ENCODE measurements around the gene AP1G2.
A peak's percentile ranks its signal among the peaks of the same experiment; 100 is the strongest.

AP1G2 gene

GRCh38 chr14:23550131-23550811 is 17.3 kb downstream of the AP1G2 start:
- Histone ChIP-seq H3K4me3 (peak overlapping the region; percentile 93), H3K9me3 (ENCODE audit: low read depth, low read length) (no peaks in the 10 kb centered on the region), H3K27ac (no peak overlapping the region), H3K36me3 (ENCODE audit: insufficient read depth, low read length) (no peaks in the 10 kb centered on the region), H3K9ac (ENCODE audit: insufficient read length) (peak overlapping the region; percentile 74)
- TF ChIP-seq FOXP2 (optimal IDR thresholded peaks at IDR 0.05; ENCODE audit: control extremely low read depth, extremely low read length, insufficient read depth), result no peak
- TF ChIP-seq POLR2AphosphoS5 (IDR thresholded peaks at IDR 0.05; ENCODE audit: borderline replicate concordance, low read depth, low read length), result no peak
- no peak for TF ChIP-seq EZH2 (IDR thresholded peaks at IDR 0.05)
- DNase-seq (ENCODE audit: low read depth, low spot score), result no peak

GRCh38 chr14:23548351-23549318 is 19.0 kb downstream of the AP1G2 start:
- Histone ChIP-seq H3K27ac (no peak overlapping the region), H3K9me3 (ENCODE audit: low read depth, low read length) (no peaks in the 10 kb centered on the region), H3K4me3 (no peak overlapping the region), H3K36me3 (ENCODE audit: insufficient read depth, low read length) (no peaks in the 10 kb centered on the region), H3K9ac (ENCODE audit: insufficient read length) (no peak overlapping the region)
- TF ChIP-seq POLR2AphosphoS5 (IDR thresholded peaks at IDR 0.05; ENCODE audit: borderline replicate concordance, low read depth, low read length) (no peak), FOXP2 (optimal IDR thresholded peaks at IDR 0.05; ENCODE audit: control extremely low read depth, extremely low read length, insufficient read depth) (no peak), EZH2 (IDR thresholded peaks at IDR 0.05) (no peak)
- DNase-seq (ENCODE audit: low read depth, low spot score), result no peak

DNA sequence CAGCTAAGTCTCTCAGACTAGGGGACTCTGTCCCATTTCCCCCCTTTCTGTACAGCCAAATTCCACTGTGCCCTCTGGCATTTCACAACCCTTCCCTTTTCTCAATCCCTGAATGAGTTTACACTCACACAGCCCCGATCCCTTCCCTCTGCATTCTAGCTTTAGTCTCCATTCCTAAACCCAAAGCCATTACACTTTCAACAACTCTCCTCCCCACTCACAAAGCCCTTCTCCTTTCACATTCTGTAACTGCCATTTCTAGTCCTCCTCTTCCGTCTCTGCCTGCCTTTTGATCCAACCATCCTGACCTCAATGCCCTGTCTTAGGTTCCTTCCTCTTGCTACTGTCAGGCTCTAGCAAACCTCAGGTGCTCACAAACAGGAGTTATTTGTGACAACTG is 19.7 kb downstream of the AP1G2 start:
- H3K36me3 ChIP-seq (ENCODE audit: insufficient read depth, low read length), result no peaks in the 10 kb centered on the region
- H3K4me3 ChIP-seq, result no peak overlapping the region
- DNase-seq (ENCODE audit: low read depth, low spot score), result no peak
- no peaks in the 10 kb centered on the region for H3K9me3 ChIP-seq (ENCODE audit: low read depth, low read length)
- TF ChIP-seq EZH2 (IDR thresholded peaks at IDR 0.05) (no peak), FOXP2 (optimal IDR thresholded peaks at IDR 0.05; ENCODE audit: control extremely low read depth, extremely low read length, insufficient read depth) (no peak), POLR2AphosphoS5 (IDR thresholded peaks at IDR 0.05; ENCODE audit: borderline replicate concordance, low read depth, low read length) (no peak)
- H3K27ac ChIP-seq, result no peak overlapping the region
- no peak overlapping the region for H3K9ac ChIP-seq (ENCODE audit: insufficient read length)

GRCh38 chr14:23546450-23547035 is 21.0 kb downstream of the AP1G2 start:
- Histone ChIP-seq H3K9me3 (ENCODE audit: low read depth, low read length) (no peaks in the 10 kb centered on the region), H3K4me3 (no peak overlapping the region), H3K9ac (ENCODE audit: insufficient read length) (no peak overlapping the region), H3K27ac (no peak overlapping the region), H3K36me3 (ENCODE audit: insufficient read depth, low read length) (no peaks in the 10 kb centered on the region)
- no peak for DNase-seq (ENCODE audit: low read depth, low spot score)
- TF ChIP-seq POLR2AphosphoS5 (IDR thresholded peaks at IDR 0.05; ENCODE audit: borderline replicate concordance, low read depth, low read length) (no peak), EZH2 (IDR thresholded peaks at IDR 0.05) (no peak), FOXP2 (optimal IDR thresholded peaks at IDR 0.05; ENCODE audit: control extremely low read depth, extremely low read length, insufficient read depth) (no peak)

- Histone ChIP-seq H3K9ac (ENCODE audit: insufficient read length) (no peak overlapping the region), H3K4me3 (no peak overlapping the region), H3K9me3 (ENCODE audit: low read depth, low read length) (no peaks in the 10 kb centered on the region), H3K36me3 (ENCODE audit: insufficient read depth, low read length) (no peaks in the 10 kb centered on the region), H3K27ac (no peak overlapping the region)
- TF ChIP-seq EZH2 (IDR thresholded peaks at IDR 0.05), result no peak
- no peak for TF ChIP-seq POLR2AphosphoS5 (IDR thresholded peaks at IDR 0.05; ENCODE audit: borderline replicate concordance, low read depth, low read length)
- TF ChIP-seq FOXP2 (optimal IDR thresholded peaks at IDR 0.05; ENCODE audit: control extremely low read depth, extremely low read length, insufficient read depth), result no peak
- DNase-seq (ENCODE audit: low read depth, low spot score), result no peak
These were observed 21.7 kb downstream of the AP1G2 start for GRCh38 chr14:23545740-23546365.

DNA sequence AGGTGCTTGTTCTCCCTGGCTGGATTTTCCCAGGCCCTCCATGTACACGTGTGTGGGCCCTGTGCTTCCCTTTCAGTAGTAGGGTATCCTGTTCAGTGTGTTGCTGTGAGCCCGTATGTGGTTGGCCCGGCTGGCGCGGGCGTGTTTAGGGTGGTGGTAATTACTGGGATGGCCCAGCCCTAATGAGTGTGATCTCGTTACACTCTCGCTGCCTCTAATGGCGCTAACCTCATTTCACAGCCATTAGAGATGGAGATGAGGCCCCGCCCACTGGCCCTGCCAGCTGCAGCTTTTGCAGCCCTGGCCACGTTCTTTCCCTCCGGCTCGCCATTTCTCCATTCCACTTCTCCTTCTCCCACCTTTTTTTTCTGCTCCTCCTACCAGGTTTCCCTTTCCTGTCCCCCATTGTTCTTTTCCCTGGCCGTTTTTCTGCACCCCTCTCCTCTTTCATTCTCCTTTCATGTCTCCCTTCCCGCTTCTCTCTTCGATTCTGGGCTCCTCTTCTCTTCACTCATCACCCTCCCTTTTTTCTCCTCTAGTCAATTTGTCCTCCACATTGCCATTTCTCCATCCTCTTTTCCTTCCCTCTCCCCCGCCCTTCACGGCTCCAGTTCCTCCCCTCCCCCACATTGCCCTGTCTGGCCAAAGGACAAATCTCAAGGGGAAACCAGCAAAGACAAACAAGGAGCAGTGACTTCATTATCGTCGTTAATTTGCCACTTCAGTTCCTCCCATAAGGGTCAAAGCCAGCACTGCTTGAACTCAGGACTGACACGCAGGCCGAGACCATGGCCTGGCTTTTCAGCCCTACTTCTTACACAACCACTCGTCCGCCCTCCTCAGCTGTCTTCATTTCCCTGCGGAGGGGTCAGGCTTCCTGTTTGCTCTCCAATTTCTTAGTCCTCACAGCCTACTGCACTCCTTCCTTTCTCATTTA is 22.8 kb downstream of the AP1G2 start:
- Histone ChIP-seq H3K4me3 (no peak overlapping the region), H3K36me3 (ENCODE audit: insufficient read depth, low read length) (no peaks in the 10 kb centered on the region), H3K27ac (no peak overlapping the region), H3K9ac (ENCODE audit: insufficient read length) (no peak overlapping the region), H3K9me3 (ENCODE audit: low read depth, low read length) (no peaks in the 10 kb centered on the region)
- no peak for DNase-seq (ENCODE audit: low read depth, low spot score)
- no peak for TF ChIP-seq EZH2 (IDR thresholded peaks at IDR 0.05)
- TF ChIP-seq POLR2AphosphoS5 (IDR thresholded peaks at IDR 0.05; ENCODE audit: borderline replicate concordance, low read depth, low read length), result no peak
- TF ChIP-seq FOXP2 (optimal IDR thresholded peaks at IDR 0.05; ENCODE audit: control extremely low read depth, extremely low read length, insufficient read depth), result no peak

DNA sequence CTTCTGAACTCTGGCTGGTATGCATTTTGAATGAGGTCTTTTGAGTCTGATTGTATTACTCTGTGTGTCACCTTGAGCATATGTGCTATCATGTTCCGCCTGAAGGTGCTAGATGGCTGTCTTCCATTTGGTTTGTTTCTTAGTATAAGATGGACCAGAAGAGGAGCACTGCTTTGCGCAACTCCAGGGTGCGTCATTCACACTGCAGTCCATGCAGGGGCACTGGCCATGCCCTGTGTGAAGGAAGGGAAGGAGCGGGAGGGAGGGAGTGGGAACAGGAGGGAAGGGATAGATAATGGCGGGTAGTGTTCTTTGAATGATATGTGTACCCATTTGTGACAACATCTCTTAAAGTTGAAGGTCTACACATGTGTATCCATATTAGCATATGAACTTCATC is 24.2 kb downstream of the AP1G2 start:
- H3K9me3 ChIP-seq (ENCODE audit: low read depth, low read length), result no peaks in the 10 kb centered on the region

More for the DNA sequence above, 24.2 kb downstream of the AP1G2 start:
- Histone ChIP-seq H3K27ac (no peak overlapping the region), H3K9ac (ENCODE audit: insufficient read length) (no peak overlapping the region), H3K36me3 (ENCODE audit: insufficient read depth, low read length) (no peaks in the 10 kb centered on the region), H3K4me3 (no peak overlapping the region)
- DNase-seq (ENCODE audit: low read depth, low spot score), result no peak
- no peak for TF ChIP-seq EZH2 (IDR thresholded peaks at IDR 0.05)
- no peak for TF ChIP-seq POLR2AphosphoS5 (IDR thresholded peaks at IDR 0.05; ENCODE audit: borderline replicate concordance, low read depth, low read length)
- no peak for TF ChIP-seq FOXP2 (optimal IDR thresholded peaks at IDR 0.05; ENCODE audit: control extremely low read depth, extremely low read length, insufficient read depth)
